Progenitor cell of endocrine pancreas (in vitro differentiated cells): Measurements from ENCODE around the gene UPF1. TPM values are rescaled to one million over a fixed set of nuclear protein-coding genes. Genes with fewer than 3 reads are reported as not detected.
A peak's percentile ranks its signal among the peaks of the same experiment; 100 is the strongest.

Source experiments
- DNase-seq: peaks from one replicate; pipeline ENCODE4 v3.0.0; 2021; ENCODE audit warnings: low spot score; ENCODE audit not compliant: unreplicated experiment
- H3K27ac Mint-ChIP-seq: 2 replicates; pipeline ENCODE4 v1.8.0; 2021; ENCODE audit warnings: mild to moderate bottlenecking, moderate library complexity, mixed read lengths
- H3K27me3 Mint-ChIP-seq: 2 replicates; pipeline ENCODE4 v1.8.0; 2021; ENCODE audit warnings: mixed read lengths
- H3K36me3 Mint-ChIP-seq: 2 replicates; pipeline ENCODE4 v1.8.0; 2022; ENCODE audit warnings: mixed read lengths; ENCODE audit not compliant: insufficient read depth
- H3K4me1 Mint-ChIP-seq: 2 replicates; pipeline ENCODE4 v1.8.0; 2021; ENCODE audit warnings: low read depth, mixed read lengths
- H3K4me3 Mint-ChIP-seq: 2 replicates; pipeline ENCODE4 v1.8.0; 2021; ENCODE audit warnings: low read depth, mild to moderate bottlenecking, moderate library complexity, mixed read lengths
- H3K9me3 Mint-ChIP-seq: 2 replicates; pipeline ENCODE4 v1.8.0; 2021; ENCODE audit warnings: low read depth, mixed read lengths
- total RNA-seq: library from RNA; stranded (reverse); gene quantifications from 2 replicates; pipeline ENCODE4 v1.2.1, GENCODE V29; 2021
- TF ChIP-seq, protein P1 (sequence below): fragments of 200-600 bp; sonication (generic); IDR thresholded peaks from one replicate; pipeline ENCODE4 v1.5.0; 2021; ENCODE audit warnings: antibody characterized with exemption, mild to moderate bottlenecking; ENCODE audit not compliant: unreplicated experiment

Gene UPF1
- total RNA-seq, 1 donor from 2014 or later, result 90.9 TPM

DNA sequence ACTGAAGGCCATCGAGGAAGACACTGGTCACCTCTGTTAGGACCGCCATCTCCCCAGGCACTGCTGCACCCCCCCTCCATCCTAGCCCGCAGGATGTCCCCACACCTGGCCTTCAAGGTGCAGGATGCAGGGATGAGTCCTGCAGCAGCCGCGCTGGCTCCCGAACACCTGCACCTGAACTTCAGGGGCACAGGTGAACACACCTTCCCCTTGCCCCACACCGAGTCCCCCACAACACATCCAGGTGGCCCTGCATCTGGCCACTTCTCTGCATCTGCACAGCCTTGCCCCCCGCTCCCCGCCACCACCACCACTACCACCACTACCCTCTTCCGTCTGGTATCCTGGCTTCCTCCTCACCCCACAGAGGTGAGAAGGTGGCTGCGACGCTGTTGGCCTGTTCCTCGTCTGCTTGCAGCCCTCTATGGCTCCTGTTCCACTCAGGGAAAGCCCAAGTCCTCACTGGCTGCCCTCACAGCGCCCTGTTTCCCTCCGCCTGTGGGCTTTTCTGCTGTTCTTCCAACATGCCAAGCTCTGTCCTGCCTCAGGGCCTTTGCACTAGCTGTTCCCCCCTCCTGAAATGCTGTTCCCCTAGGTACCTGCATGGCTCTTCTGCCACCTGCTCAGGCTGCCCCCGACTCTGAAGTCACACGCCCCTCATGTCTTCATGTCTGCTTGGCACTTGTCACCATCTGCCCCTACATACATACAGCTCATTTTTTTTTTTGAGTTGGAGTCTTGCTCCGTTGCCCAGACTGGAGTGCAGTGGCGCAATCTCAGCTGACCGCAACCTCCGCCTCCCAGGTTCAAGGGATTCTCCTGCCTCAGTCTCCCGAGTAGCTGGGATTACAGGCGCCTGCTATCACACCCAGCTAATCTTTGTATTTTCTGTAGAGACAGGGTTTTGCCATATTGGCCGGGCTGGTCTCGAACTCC is 65.6 kb downstream of the UPF1 start:
- Mint-ChIP-seq H3K27me3 (peaks cover 4% of the 10 kb centered on the region), H3K9me3 (no peaks in the 10 kb centered on the region), H3K4me3 (peak overlapping the region; percentile 85), H3K36me3 (peaks cover 4% of the 10 kb centered on the region), H3K4me1 (peaks cover 10% of the 10 kb centered on the region), H3K27ac (no peak overlapping the region)
- TF ChIP-seq, protein P1, sequence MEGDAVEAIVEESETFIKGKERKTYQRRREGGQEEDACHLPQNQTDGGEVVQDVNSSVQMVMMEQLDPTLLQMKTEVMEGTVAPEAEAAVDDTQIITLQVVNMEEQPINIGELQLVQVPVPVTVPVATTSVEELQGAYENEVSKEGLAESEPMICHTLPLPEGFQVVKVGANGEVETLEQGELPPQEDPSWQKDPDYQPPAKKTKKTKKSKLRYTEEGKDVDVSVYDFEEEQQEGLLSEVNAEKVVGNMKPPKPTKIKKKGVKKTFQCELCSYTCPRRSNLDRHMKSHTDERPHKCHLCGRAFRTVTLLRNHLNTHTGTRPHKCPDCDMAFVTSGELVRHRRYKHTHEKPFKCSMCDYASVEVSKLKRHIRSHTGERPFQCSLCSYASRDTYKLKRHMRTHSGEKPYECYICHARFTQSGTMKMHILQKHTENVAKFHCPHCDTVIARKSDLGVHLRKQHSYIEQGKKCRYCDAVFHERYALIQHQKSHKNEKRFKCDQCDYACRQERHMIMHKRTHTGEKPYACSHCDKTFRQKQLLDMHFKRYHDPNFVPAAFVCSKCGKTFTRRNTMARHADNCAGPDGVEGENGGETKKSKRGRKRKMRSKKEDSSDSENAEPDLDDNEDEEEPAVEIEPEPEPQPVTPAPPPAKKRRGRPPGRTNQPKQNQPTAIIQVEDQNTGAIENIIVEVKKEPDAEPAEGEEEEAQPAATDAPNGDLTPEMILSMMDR, result no peak
- no peak for DNase-seq

- peaks cover 4% of the 10 kb centered on the region for H3K27me3 Mint-ChIP-seq
- H3K27ac Mint-ChIP-seq, result no peak overlapping the region
- DNase-seq, result no peak
- H3K9me3 Mint-ChIP-seq, result no peaks in the 10 kb centered on the region
- TF ChIP-seq, protein P1, result no peak
- no peak overlapping the region for H3K4me3 Mint-ChIP-seq
- H3K36me3 Mint-ChIP-seq, result peaks cover 4% of the 10 kb centered on the region
- peaks cover 10% of the 10 kb centered on the region for H3K4me1 Mint-ChIP-seq
Measured at GRCh38 chr19:18898081-18898606, 66.4 kb downstream of the UPF1 start.

- DNase-seq, result no peak
- Mint-ChIP-seq H3K4me3 (no peak overlapping the region), H3K27ac (no peak overlapping the region), H3K36me3 (peaks cover 4% of the 10 kb centered on the region), H3K4me1 (peaks cover 10% of the 10 kb centered on the region), H3K9me3 (no peaks in the 10 kb centered on the region), H3K27me3 (peaks cover 4% of the 10 kb centered on the region)
- TF ChIP-seq, protein P1, result no peak
Measured at GRCh38 chr19:18898607-18899408, 67.0 kb downstream of the UPF1 start.

DNA sequence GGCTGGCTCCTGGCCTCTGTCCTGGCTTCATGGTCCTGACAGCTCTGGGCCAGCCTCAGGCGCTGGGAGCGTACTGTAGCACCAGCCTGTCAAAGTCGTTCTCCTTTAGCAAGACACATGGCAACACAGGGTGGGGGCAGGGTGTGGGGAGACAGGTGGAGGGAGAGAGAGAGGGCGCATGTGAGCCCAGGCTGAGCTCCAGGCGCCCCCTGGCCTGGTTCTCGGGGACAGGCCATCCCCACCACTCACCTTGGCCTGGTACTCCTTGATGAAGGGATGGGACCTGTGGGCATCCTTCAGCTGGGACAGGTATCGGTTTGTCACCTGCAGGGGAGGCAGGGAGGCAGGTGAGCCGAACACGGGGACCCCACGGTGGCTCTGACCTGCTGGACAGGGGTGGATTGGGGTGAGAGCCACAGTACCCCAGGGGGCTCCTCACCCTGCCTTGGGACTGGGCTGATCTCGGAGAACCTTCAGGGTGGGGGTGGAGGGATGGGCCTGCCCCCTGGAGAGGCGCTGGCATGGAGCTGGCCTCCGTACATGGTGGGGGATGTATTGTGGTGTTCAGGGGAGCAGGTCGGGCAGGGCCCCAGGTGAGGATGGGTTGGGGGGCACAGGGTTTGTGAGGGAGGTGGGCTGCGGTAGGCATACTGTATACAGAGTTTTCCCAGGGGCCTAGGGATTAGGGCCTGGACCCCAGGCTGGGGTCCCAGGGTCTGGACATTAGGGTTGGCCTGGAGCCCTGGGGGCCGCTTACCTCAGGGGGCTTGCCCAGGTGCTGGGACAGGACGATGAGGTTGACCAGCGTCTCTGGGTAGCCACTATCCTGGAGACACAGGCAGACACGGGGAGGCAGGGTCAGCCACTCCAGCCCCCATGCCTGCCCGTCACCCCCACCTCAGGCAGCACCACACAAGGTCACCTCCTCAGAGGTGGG is 68.1 kb downstream of the UPF1 start:
- H3K4me1 Mint-ChIP-seq, result peaks cover 10% of the 10 kb centered on the region
- TF ChIP-seq, protein P1, result no peak
- no peaks in the 10 kb centered on the region for H3K9me3 Mint-ChIP-seq
- H3K36me3 Mint-ChIP-seq, result peaks cover 4% of the 10 kb centered on the region
- no peak overlapping the region for H3K4me3 Mint-ChIP-seq
- no peak for DNase-seq
- H3K27ac Mint-ChIP-seq, result no peak overlapping the region
- H3K27me3 Mint-ChIP-seq, result peaks cover 4% of the 10 kb centered on the region
